Panc1 (cell line): Measurements from ENCODE around the gene KDM7A.

ENCODE experiments used
- CTCF ChIP-seq: fragments of 450-650 bp; IDR thresholded peaks from 2 replicates; pipeline ENCODE4 v1.5.1; 2017; ENCODE audit warnings: mild to moderate bottlenecking
- POLR2AphosphoS5 ChIP-seq: IDR thresholded peaks from 2 replicates; pipeline ENCODE4 v1.6.1; 2012; ENCODE audit warnings: mild to moderate bottlenecking, low read depth, low read length, moderate library complexity
- SIN3A ChIP-seq: IDR thresholded peaks from 2 replicates; pipeline ENCODE4 v1.6.1; 2012; ENCODE audit warnings: low read depth, mild to moderate bottlenecking, low read length, moderate library complexity, borderline replicate concordance; ENCODE audit not compliant: insufficient read depth
- TCF7L2 ChIP-seq: IDR thresholded peaks from 2 replicates; pipeline ENCODE4 v1.6.1; 2011; ENCODE audit warnings: mild to moderate bottlenecking, low read depth, low read length, inconsistent platforms

- no peak for TF ChIP-seq CTCF
- TF ChIP-seq POLR2AphosphoS5 = no peak
- no peak for TF ChIP-seq TCF7L2
- no peak for TF ChIP-seq SIN3A
Measured at GRCh38 chr7:140045697-140046096, 131.1 kb downstream of the KDM7A start.
